ENCODE results near the gene GAS7. TPM values are rescaled to one million over a fixed set of nuclear protein-coding genes. Genes with fewer than 3 reads are reported as not detected.

The GAS7 gene
- total RNA-seq, 1 donor, result 8.6 TPM

DNA sequence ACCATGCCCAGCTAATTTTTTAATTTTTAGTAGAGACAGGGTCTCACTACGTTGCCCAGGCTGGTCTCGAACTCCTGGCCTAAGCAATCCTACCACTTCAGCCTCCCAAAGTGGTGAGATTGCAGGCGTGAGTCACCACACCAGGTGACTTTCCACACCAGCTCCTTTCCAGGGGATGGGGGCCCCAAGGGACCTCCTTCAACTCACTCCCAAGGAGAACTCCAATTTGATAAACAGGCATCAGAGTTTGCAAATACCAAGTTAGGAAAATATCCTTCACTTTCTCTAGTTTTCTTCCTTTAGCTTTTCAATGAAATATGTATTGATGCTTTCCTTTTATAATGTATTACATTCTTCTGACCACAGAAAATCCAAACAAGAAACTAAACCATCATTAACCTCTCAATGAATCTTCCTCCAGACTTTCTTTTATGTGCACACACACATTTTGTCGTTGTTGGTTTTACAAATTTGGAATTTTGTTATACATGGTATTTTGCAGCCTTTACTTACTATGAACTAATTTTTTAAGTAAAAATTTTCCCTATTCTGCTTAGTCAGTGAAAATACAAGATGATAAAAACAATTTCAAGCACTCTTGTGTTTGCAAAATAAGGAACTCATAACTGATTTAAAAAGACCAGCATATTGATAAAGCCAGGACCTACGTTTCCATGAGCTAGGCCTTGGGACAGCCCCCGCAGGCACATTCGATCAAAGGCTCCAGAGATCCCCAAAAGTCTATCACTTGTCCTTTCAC is 32.0 kb downstream of the GAS7 start:
- peak; percentile 86 for DNase-seq (ENCODE audit: low read depth)
- H3K4me3 ChIP-seq (ENCODE audit: low read depth, low read length), result no peak overlapping the region

DNA sequence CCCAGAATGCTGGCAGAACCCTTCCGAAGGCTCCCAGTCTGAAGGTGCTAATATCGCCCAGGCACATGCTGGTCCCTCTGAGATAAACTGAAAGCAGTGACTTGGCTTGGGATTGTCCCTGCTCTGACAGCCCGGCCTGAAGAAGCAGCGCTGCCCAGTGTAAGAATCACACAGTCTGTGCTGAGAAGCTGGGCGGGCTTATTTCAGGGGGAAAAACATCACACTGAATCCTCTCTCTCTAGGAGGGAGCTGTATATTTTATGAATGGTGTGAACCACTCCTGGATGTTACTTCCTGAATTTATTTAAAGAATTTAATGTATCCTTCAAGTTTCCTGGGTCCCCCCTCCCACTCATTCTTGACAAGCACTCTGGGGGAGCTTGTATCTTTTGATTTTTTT is 36.3 kb downstream of the GAS7 start:
- TF ChIP-seq, protein P1, sequence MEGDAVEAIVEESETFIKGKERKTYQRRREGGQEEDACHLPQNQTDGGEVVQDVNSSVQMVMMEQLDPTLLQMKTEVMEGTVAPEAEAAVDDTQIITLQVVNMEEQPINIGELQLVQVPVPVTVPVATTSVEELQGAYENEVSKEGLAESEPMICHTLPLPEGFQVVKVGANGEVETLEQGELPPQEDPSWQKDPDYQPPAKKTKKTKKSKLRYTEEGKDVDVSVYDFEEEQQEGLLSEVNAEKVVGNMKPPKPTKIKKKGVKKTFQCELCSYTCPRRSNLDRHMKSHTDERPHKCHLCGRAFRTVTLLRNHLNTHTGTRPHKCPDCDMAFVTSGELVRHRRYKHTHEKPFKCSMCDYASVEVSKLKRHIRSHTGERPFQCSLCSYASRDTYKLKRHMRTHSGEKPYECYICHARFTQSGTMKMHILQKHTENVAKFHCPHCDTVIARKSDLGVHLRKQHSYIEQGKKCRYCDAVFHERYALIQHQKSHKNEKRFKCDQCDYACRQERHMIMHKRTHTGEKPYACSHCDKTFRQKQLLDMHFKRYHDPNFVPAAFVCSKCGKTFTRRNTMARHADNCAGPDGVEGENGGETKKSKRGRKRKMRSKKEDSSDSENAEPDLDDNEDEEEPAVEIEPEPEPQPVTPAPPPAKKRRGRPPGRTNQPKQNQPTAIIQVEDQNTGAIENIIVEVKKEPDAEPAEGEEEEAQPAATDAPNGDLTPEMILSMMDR (IDR thresholded peaks at IDR 0.05; ENCODE audit: insufficient read depth, low read depth, low read length), result no peak
- no peak for DNase-seq (ENCODE audit: low read depth)
- no peak overlapping the region for H3K4me3 ChIP-seq (ENCODE audit: low read depth, low read length)

More for the DNA sequence above, 32.0 kb downstream of the GAS7 start:
- TF ChIP-seq, protein P1 (IDR thresholded peaks at IDR 0.05; ENCODE audit: insufficient read depth, low read depth, low read length), result no peak

DNA sequence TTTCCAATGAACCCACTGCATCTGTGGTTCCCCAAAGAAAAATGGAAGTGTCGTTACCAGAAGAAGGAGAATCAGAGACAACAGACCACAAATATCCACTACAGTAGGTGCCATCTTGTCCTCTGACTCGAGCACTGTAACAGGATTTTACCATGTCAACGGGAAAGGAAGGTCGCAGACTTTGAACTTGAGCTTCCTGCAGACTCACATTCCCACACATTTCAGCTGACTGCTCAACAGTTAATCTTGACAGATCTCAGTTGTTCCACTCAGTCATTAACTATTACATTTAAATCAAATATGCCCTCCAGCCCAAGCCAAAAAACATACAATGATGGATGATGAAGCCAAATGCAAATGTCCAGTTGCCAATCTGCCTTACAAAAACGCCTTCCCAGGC is 37.0 kb downstream of the GAS7 start:
- TF ChIP-seq, protein P1 (IDR thresholded peaks at IDR 0.05; ENCODE audit: insufficient read depth, low read depth, low read length), result no peak
- no peak overlapping the region for H3K4me3 ChIP-seq (ENCODE audit: low read depth, low read length)
- DNase-seq (ENCODE audit: low read depth), result no peak

DNA sequence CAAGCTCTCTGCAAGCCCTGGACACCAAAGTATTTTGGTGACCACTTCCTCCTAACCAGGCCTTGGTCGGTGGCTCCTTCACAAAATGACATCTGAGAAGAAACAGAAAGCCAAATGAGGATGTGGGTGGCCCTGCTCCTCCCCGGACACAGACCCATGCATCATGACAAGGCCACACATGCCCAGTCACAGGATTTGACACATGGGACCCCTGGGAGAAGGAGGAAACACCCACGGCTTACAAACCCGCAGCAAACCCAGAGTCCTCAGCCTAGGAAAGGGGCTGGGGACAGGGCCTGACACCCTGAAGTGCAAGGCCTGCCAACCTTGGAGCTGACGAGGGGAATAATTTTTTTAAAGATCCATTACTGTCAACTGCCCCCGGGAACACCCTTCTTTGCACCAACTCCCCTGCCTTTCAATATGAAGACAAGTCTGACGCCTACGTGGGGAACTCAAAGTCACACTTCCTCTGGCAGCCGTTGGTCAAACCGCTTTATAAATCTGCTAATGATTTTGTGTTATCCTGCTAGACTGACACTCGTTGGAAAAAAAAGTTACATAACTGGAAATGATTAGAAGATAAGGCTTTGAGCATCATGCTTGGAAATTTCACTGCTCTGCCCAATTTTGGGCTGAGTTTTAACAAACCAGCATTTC is 41.3 kb downstream of the GAS7 start:
- TF ChIP-seq, protein P1 (IDR thresholded peaks at IDR 0.05; ENCODE audit: insufficient read depth, low read depth, low read length), result no peak
- no peak for DNase-seq (ENCODE audit: low read depth)
- H3K4me3 ChIP-seq (ENCODE audit: low read depth, low read length), result no peak overlapping the region

DNA sequence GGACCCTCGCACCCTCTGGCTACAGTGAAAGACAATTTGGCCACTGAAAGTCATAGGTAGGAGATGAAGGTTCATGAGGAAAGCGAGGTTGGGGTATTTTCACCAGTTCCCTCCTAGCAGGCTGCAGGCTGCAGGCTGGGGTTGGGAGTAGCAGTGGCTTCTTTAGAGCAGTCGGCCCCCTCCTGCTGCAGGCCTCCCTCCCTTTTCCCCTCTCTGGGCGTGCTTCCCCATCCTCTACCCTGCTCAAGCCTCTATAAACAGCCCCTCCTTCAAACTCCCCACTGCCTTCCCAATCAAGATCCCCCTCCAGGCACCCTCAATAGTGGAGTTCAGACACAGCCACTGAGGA is 41.8 kb downstream of the GAS7 start:
- TF ChIP-seq, protein P1 (IDR thresholded peaks at IDR 0.05; ENCODE audit: insufficient read depth, low read depth, low read length), result no peak
- no peak overlapping the region for H3K4me3 ChIP-seq (ENCODE audit: low read depth, low read length)
- DNase-seq (ENCODE audit: low read depth), result no peak

DNA sequence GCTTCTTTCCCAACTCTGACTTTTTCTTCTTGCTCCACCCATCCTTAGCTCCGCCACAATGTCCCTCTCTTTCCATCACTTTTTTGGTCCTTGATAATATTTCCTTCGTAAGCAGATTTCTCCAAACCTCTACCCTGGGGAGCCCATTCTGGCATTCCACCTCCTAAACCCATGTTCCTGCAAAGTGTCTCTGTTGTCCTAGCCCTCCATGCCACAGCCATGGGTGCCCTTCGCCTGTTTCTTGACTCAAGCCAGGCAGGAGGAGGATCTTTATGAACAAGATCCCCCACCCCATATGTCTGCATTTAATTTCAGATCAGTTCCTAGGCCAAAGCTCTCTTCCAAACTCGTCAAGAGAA is 42.4 kb downstream of the GAS7 start:
- TF ChIP-seq, protein P1 (IDR thresholded peaks at IDR 0.05; ENCODE audit: insufficient read depth, low read depth, low read length), result no peak
- H3K4me3 ChIP-seq (ENCODE audit: low read depth, low read length), result no peak overlapping the region
- DNase-seq (ENCODE audit: low read depth), result no peak
